Measurements from ENCODE around the gene SLC48A1.

DNA sequence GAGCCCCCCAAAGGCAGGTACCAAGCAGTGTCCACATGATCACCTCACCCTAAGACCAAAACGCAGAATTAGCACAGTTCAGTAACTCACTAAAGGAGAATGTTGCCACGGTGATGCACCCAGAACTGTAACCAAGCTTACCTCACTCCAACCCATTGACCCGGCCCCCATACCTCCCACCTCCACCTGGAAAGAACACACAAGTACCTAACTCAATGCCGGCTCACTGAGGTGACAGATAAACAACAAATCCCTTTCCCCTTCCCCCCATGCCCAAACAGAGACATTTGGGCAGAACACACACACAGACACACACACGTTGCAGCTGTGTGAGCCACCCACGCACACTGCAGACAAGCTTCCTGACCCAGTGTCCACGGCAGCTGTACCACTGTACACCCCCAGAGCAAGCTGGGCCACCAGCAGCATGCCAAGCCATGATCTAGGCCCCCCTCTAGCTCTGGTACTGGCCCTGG, 15.6 kb upstream of the SLC48A1 start:
- no peak for TF ChIP-seq EZH2 (IDR thresholded peaks at IDR 0.05; ENCODE audit: low read length, missing control alignments)
- TF ChIP-seq, protein P1, sequence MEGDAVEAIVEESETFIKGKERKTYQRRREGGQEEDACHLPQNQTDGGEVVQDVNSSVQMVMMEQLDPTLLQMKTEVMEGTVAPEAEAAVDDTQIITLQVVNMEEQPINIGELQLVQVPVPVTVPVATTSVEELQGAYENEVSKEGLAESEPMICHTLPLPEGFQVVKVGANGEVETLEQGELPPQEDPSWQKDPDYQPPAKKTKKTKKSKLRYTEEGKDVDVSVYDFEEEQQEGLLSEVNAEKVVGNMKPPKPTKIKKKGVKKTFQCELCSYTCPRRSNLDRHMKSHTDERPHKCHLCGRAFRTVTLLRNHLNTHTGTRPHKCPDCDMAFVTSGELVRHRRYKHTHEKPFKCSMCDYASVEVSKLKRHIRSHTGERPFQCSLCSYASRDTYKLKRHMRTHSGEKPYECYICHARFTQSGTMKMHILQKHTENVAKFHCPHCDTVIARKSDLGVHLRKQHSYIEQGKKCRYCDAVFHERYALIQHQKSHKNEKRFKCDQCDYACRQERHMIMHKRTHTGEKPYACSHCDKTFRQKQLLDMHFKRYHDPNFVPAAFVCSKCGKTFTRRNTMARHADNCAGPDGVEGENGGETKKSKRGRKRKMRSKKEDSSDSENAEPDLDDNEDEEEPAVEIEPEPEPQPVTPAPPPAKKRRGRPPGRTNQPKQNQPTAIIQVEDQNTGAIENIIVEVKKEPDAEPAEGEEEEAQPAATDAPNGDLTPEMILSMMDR (conservative IDR thresholded peaks at IDR 0.05 in 1 of 2, IDR thresholded peaks at IDR 0.05 in 1 of 2; ENCODE audit: low read depth in 1 of 2, low read length in 2 of 2), result no peak
